CD4-positive, alpha-beta T cell (primary cell): ENCODE measurements around the gene CTSK. TPM values are rescaled to one million over a fixed set of nuclear protein-coding genes. Genes with fewer than 3 reads are reported as not detected.
A peak's percentile ranks its signal among the peaks of the same experiment; 100 is the strongest.

Experiments used
- ATAC-seq: fragments of 200-7000 bp; cut with Tn5 transposase; one replicate; pipeline ENCODE4 v1.10.0; 2022; ENCODE audit warnings: mild to moderate bottlenecking; ENCODE audit not compliant: poor library complexity
- CTCF ChIA-PET: fragments of 350-600 bp; sonication (Branson Sonifier 250); formaldehyde crosslinking; loops from one replicate; lab custom pipeline; 2021; ENCODE audit warnings: antibody characterized with exemption, inconsistent platforms; lab: Charles Lee
- POLR2A ChIA-PET: fragments of 350-600 bp; sonication (Branson Sonifier 250); formaldehyde crosslinking; loops from one replicate; lab custom pipeline; 2021; ENCODE audit warnings: antibody characterized with exemption, inconsistent platforms; lab: Charles Lee
- DNase-seq, 14 experiments: peaks; one replicate each; pipeline ENCODE4 v3.0.0-alpha.2; 2013 to 2020; ENCODE audit warnings: mixed read lengths in 2 of 14
- H3K27ac ChIP-seq, 2 donors: one replicate each; pipeline versions ENCODE4 v1.5.1 to v1.7.0; 2013; ENCODE audit warnings: low read length in 2 of 2, low read depth in 1 of 2, mild to moderate bottlenecking in 1 of 2
- H3K27me3 ChIP-seq, 2 experiments: 1 replicate in 1 of 2; 2 replicates in 1 of 2; pipeline versions ENCODE4 v1.6.1 to v1.7.0; 2013; ENCODE audit warnings: low read length in 2 of 2, control low read depth in 1 of 2, mild to moderate bottlenecking in 1 of 2, moderate library complexity in 1 of 2; ENCODE audit not compliant: insufficient read depth in 2 of 2, control insufficient read depth in 1 of 2
- H3K36me3 ChIP-seq: one replicate; pipeline ENCODE4 v1.6.1; 2013; ENCODE audit warnings: low read length, control low read depth; ENCODE audit not compliant: insufficient read depth
- H3K4me1 ChIP-seq: one replicate; pipeline ENCODE4 v1.6.1; 2013; ENCODE audit warnings: low read length, control low read depth; ENCODE audit not compliant: insufficient read depth
- H3K4me3 ChIP-seq: one replicate; pipeline ENCODE4 v1.5.1; 2013; ENCODE audit warnings: mild to moderate bottlenecking, low read length, moderate library complexity
- H3K9me3 ChIP-seq, 2 experiments: 1 replicate in 1 of 2; 2 replicates in 1 of 2; pipeline versions ENCODE4 v1.6.1 to v1.7.0; 2013; ENCODE audit warnings: low read length in 2 of 2, mild to moderate bottlenecking in 2 of 2, control low read depth in 1 of 2, moderate library complexity in 1 of 2; ENCODE audit not compliant: control insufficient read depth in 1 of 2, insufficient read depth in 1 of 2
- H3K27ac Mint-ChIP-seq: one replicate; pipeline ENCODE4 v1.8.0; 2020; ENCODE audit warnings: mixed read lengths
- H3K27me3 Mint-ChIP-seq: one replicate; pipeline ENCODE4 v1.8.0; 2021; ENCODE audit warnings: mixed read lengths
- H3K36me3 Mint-ChIP-seq: one replicate; pipeline ENCODE4 v1.8.0; 2021; ENCODE audit warnings: low read depth, mixed read lengths
- H3K4me1 Mint-ChIP-seq: one replicate; pipeline ENCODE4 v1.8.0; 2021; ENCODE audit warnings: low read depth, mixed read lengths
- H3K4me3 Mint-ChIP-seq: one replicate; pipeline ENCODE4 v1.8.0; 2020; ENCODE audit warnings: mild to moderate bottlenecking, mixed read lengths
- H3K9me3 Mint-ChIP-seq: one replicate; pipeline ENCODE4 v1.8.0; 2020; ENCODE audit warnings: mixed read lengths
- intact Hi-C, 2 experiments: fragments of 100-400 bp; cut with DNase I in 1 of 2; cut with micrococcal nuclease in 1 of 2; formaldehyde crosslinking; loops; one replicate each; pipeline versions ENCODE4 v1.15.1 to v1.9.0; 2023 to 2025; cut with DNase I, micrococcal nuclease
- total RNA-seq, 174 experiments: library from RNA in 2 of 174; stranded (reverse) in 2 of 174; gene quantifications; one replicate each; pipeline ENCODE4 v1.2.3 and lab custom pipeline; 2021 to 2026
- TF ChIP-seq, protein P1 (sequence below): fragments of 200-600 bp; IDR thresholded peaks from one replicate; pipeline ENCODE4 v1.8.0; 2022; ENCODE audit warnings: antibody characterized with exemption, mild to moderate bottlenecking

CTSK gene
- total RNA-seq, 2 experiments from 2014 or later, result 11.2 to 11.8 TPM

DNA sequence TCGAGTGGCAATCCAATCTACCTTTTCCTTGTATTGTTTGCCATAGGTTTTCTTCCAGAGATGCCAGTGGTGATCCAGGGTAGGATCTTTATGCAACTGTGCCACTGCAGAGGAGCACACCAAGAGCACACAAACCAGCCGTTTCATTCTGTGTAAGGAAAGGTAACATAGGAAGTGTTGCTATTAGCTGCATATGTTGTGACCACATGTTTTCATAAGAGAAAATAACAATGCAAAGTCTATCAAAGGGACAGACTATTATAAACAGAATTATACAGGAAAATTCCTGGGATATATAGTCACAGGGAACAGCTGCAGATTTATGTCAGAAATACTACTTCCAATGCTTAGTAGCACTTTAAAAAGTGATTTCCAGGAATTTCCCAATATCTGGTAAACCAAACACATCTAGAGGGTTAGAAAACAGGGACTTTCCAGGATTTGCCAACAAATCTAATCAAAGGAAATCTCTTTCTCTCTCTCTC is 43.4 kb downstream of the CTSK start:
- Mint-ChIP-seq H3K4me1 (peaks cover 62% of the 10 kb centered on the region), H3K9me3 (no peaks in the 10 kb centered on the region), H3K4me3 (peak overlapping the region; percentile 98), H3K27ac (peak overlapping the region; percentile 97), H3K36me3 (peaks cover 41% of the 10 kb centered on the region), H3K27me3 (no peaks in the 10 kb centered on the region)
- H3K9me3 ChIP-seq, result no peaks in the 10 kb centered on the region
- H3K4me3 ChIP-seq, result peak overlapping the region; percentile 56
- no peak overlapping the region for H3K27ac ChIP-seq
- CTCF ChIA-PET, result interaction anchor here (0.7 kb wide), 1 partner anchor 242 kb away, joined by 3 read pairs; the partner anchor contains the start of gene MINDY1
- peak in 3 of 14 experiments; percentile 42 to 71 (median 71) for DNase-seq
- TF ChIP-seq, protein P1, sequence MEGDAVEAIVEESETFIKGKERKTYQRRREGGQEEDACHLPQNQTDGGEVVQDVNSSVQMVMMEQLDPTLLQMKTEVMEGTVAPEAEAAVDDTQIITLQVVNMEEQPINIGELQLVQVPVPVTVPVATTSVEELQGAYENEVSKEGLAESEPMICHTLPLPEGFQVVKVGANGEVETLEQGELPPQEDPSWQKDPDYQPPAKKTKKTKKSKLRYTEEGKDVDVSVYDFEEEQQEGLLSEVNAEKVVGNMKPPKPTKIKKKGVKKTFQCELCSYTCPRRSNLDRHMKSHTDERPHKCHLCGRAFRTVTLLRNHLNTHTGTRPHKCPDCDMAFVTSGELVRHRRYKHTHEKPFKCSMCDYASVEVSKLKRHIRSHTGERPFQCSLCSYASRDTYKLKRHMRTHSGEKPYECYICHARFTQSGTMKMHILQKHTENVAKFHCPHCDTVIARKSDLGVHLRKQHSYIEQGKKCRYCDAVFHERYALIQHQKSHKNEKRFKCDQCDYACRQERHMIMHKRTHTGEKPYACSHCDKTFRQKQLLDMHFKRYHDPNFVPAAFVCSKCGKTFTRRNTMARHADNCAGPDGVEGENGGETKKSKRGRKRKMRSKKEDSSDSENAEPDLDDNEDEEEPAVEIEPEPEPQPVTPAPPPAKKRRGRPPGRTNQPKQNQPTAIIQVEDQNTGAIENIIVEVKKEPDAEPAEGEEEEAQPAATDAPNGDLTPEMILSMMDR, result no peak
- ATAC-seq, result peak; percentile 63
- H3K27me3 ChIP-seq, result no peaks in the 10 kb centered on the region
- H3K4me1 ChIP-seq, result peaks cover 25% of the 10 kb centered on the region
- peaks cover 6% of the 10 kb centered on the region for H3K36me3 ChIP-seq
- intact Hi-C loops, result loop anchor here in 1 of 2 experiments (1.0 to 5.0 kb wide), 2 partner anchors 67 to 113 kb away; partner anchors contain the start of genes ARNT and GOLPH3L
- POLR2A ChIA-PET, result interaction anchor here (1.0 to 2.5 kb wide), 6 partner anchors 9 to 185 kb away, joined by 3 to 9 read pairs (median 4); partner anchors contain the start of genes ENSA, GOLPH3L, MCL1 and SETDB1

DNA sequence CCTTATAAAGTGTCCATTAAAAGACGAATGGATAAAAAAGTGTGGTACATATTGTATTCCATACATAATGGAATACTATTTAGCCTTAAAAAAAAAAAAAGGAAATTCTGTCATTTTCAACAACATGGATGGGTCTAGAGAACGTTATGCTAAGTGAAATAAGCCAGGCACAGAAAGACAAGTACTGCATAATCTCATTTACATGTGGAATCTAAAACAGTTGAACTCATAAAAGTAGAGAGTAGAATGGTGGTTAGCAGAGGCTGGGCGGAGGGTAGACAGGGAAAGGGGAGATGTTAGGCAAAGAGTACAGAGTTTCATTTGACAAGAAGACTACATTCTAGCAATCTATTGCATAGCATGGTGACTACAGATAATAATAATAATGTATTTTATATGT is 45.0 kb downstream of the CTSK start:
- Histone ChIP-seq H3K27ac (no peak overlapping the region), H3K4me1 (peaks cover 25% of the 10 kb centered on the region), H3K9me3 (no peaks in the 10 kb centered on the region), H3K27me3 (no peaks in the 10 kb centered on the region), H3K4me3 (peak overlapping the region; percentile 56), H3K36me3 (peaks cover 13% of the 10 kb centered on the region)
- Mint-ChIP-seq H3K27me3 (no peaks in the 10 kb centered on the region), H3K36me3 (peaks cover 55% of the 10 kb centered on the region), H3K27ac (peak overlapping the region; percentile 16), H3K4me1 (peaks cover 62% of the 10 kb centered on the region), H3K4me3 (peak overlapping the region; percentile 47), H3K9me3 (no peaks in the 10 kb centered on the region)
- CTCF ChIA-PET, result no interaction called here
- TF ChIP-seq, protein P1, result no peak
- intact Hi-C loops, result no loop called here
- POLR2A ChIA-PET, result interaction anchor here (1.5 kb wide), 1 partner anchor 66 kb away, joined by 8 read pairs; the partner anchor contains the start of gene GOLPH3L
- DNase-seq (no peak), ATAC-seq (no peak)

DNA sequence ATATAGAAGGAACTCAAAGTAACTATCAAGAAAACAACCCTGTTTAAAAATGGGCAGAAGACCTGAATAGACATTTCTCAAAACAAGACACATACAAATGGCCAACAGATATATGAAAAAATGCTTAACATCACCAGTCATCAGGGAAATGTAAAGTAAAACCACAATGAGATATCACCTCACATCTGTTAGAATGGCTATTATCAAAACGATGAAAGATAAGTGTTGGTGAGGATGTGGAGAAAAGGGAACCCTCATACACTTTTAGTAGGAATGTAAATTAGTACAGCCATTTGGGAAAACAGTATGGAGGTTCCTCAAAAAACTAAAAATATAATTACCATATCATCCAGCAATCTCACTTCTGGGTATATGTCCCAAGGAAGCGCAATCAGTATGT is 45.5 kb downstream of the CTSK start:
- ATAC-seq, result no peak
- Mint-ChIP-seq H3K27ac (no peak overlapping the region), H3K4me1 (peaks cover 62% of the 10 kb centered on the region), H3K27me3 (no peaks in the 10 kb centered on the region), H3K36me3 (peaks cover 60% of the 10 kb centered on the region), H3K4me3 (peak overlapping the region; percentile 47), H3K9me3 (no peaks in the 10 kb centered on the region)
- Histone ChIP-seq H3K27ac (no peak overlapping the region), H3K4me3 (no peak overlapping the region), H3K27me3 (no peaks in the 10 kb centered on the region), H3K36me3 (peaks cover 18% of the 10 kb centered on the region), H3K4me1 (peaks cover 25% of the 10 kb centered on the region), H3K9me3 (no peaks in the 10 kb centered on the region)
- DNase-seq, result no peak
- CTCF ChIA-PET, result no interaction called here
- intact Hi-C loops, result no loop called here
- TF ChIP-seq, protein P1, result no peak
- POLR2A ChIA-PET, result no interaction called here
